A673 (cell line): ENCODE measurements around the gene TRABD. TPM values are rescaled to one million over a fixed set of nuclear protein-coding genes. Genes with fewer than 3 reads are reported as not detected.

Experiments
- BruUV-seq: library from RNA; stranded (reverse); fragments of 400-500 nt; replicated peaks from 2 replicates; lab custom pipeline; 2021; lab: Mats Ljungman, UMichigan
- CTCF ChIA-PET: fragments of 300-600 bp; sonication (Branson Sonifier 250); formaldehyde crosslinking; loops from one replicate; lab custom pipeline; 2022; ENCODE audit warnings: antibody characterized with exemption; lab: Charles Lee
- POLR2A ChIA-PET: fragments of 300-600 bp; sonication (Branson Sonifier 250); formaldehyde crosslinking; loops from one replicate; lab custom pipeline; 2022; ENCODE audit warnings: antibody characterized with exemption; ENCODE audit not compliant: low non-redundant PET; lab: Charles Lee
- DNase-seq: peaks from one replicate; pipeline ENCODE4 v3.0.0-alpha.2; 2015; ENCODE audit warnings: low spot score
- H3K27ac ChIP-seq: fragments of 200-600 bp; sonication (generic); 2 replicates; pipeline ENCODE4 v1.5.1; 2016; ENCODE audit warnings: mixed run types, low read depth, mild to moderate bottlenecking, mixed read lengths, antibody characterized with exemption, low read length; ENCODE audit not compliant: poor library complexity, severe bottlenecking
- H3K27me3 ChIP-seq: fragments of 200-600 bp; sonication (generic); replicated peaks from 2 replicates; pipeline ENCODE4 v1.6.1; 2017; ENCODE audit warnings: mixed run types, low read depth, mild to moderate bottlenecking, mixed read lengths, antibody characterized with exemption, low read length; ENCODE audit not compliant: insufficient read depth, poor library complexity
- H3K36me3 ChIP-seq: fragments of 200-600 bp; sonication (generic); 2 replicates; pipeline ENCODE4 v1.6.1; 2016; ENCODE audit warnings: mixed run types, mild to moderate bottlenecking, mixed read lengths, antibody characterized with exemption, low read length; ENCODE audit not compliant: insufficient read depth, poor library complexity, severe bottlenecking
- H3K4me1 ChIP-seq: fragments of 200-600 bp; sonication (generic); 2 replicates; pipeline ENCODE4 v1.6.1; 2017; ENCODE audit warnings: mixed run types, mild to moderate bottlenecking, mixed read lengths, antibody characterized with exemption, low read length; ENCODE audit not compliant: insufficient read depth, poor library complexity, severe bottlenecking
- H3K4me3 ChIP-seq: fragments of 200-600 bp; sonication (generic); 2 replicates; pipeline ENCODE4 v1.5.1; 2016; ENCODE audit warnings: low read depth, mixed run types, mild to moderate bottlenecking, mixed read lengths, low read length; ENCODE audit not compliant: poor library complexity, severe bottlenecking
- H3K9me3 ChIP-seq: fragments of 200-600 bp; sonication (generic); 2 replicates; pipeline ENCODE4 v1.6.1; 2016; ENCODE audit warnings: mixed run types, low read depth, mild to moderate bottlenecking, mixed read lengths, antibody characterized with exemption, low read length; ENCODE audit not compliant: poor library complexity, severe bottlenecking
- CTCF ChIP-seq: fragments of 300-800, 200-600 bp; sonication (generic); conservative IDR thresholded peaks from 2 replicates; pipeline ENCODE4 v1.5.1; 2017; ENCODE audit warnings: low read depth, mild to moderate bottlenecking, antibody characterized with exemption, low read length, moderate library complexity, mixed read lengths
- EZH2 ChIP-seq: fragments of 200-600 bp; sonication (generic); IDR thresholded peaks from 2 replicates; pipeline ENCODE4 v1.6.1; 2017; ENCODE audit warnings: borderline replicate concordance, low read depth, mild to moderate bottlenecking, mixed read lengths, antibody characterized with exemption, low read length; ENCODE audit not compliant: poor library complexity, severe bottlenecking
- intact Hi-C: fragments of 100-400 bp; cut with micrococcal nuclease; formaldehyde crosslinking; loops from one replicate; pipeline ENCODE4 v1.10.0; 2022; ENCODE audit not compliant: unreplicated experiment
- total RNA-seq: library from RNA; stranded (reverse); gene quantifications from 2 replicates; pipeline ENCODE4 v1.2.3, GENCODE V29; 2021

The TRABD gene
- total RNA-seq, 1 experiment from 2014 or later, result 63.9 TPM

GRCh38 chr22:50224071-50224470 is 38.4 kb downstream of the TRABD start:
- ChIA-PET POLR2A (no interaction called here), CTCF (no interaction called here)
- Histone ChIP-seq H3K4me3 (no peak overlapping the region), H3K27ac (no peak overlapping the region), H3K36me3 (peaks cover 42% of the 10 kb centered on the region), H3K9me3 (no peaks in the 10 kb centered on the region), H3K4me1 (peaks cover 8% of the 10 kb centered on the region), H3K27me3 (no peaks in the 10 kb centered on the region)
- no TSS peak for BruUV-seq
- intact Hi-C loops, result no loop called here
- DNase-seq, result no peak
- TF ChIP-seq CTCF (no peak), EZH2 (no peak)

GRCh38 chr22:50225200-50225969 is 39.7 kb downstream of the TRABD start:
- no peaks in the 10 kb centered on the region for H3K9me3 ChIP-seq
- POLR2A ChIA-PET, result no interaction called here
- intact Hi-C loops, result no loop called here
- TF ChIP-seq EZH2, result no peak
- no peak for TF ChIP-seq CTCF
- BruUV-seq, result no TSS peak
- H3K4me1 ChIP-seq, result no peaks in the 10 kb centered on the region
- CTCF ChIA-PET, result no interaction called here
- peaks cover 36% of the 10 kb centered on the region for H3K36me3 ChIP-seq
- no peak overlapping the region for H3K27ac ChIP-seq
- H3K27me3 ChIP-seq, result no peaks in the 10 kb centered on the region
- DNase-seq, result no peak
- H3K4me3 ChIP-seq, result no peak overlapping the region

- DNase-seq, result no peak
- intact Hi-C loops, result no loop called here
- no peaks in the 10 kb centered on the region for H3K9me3 ChIP-seq
- TF ChIP-seq CTCF (no peak), EZH2 (no peak)
- ChIA-PET CTCF (no interaction called here), POLR2A (no interaction called here)
- H3K27me3 ChIP-seq, result no peaks in the 10 kb centered on the region
- H3K4me3 ChIP-seq, result no peak overlapping the region
- H3K4me1 ChIP-seq, result no peaks in the 10 kb centered on the region
- H3K27ac ChIP-seq, result no peak overlapping the region
- BruUV-seq, result no TSS peak
- peaks cover 28% of the 10 kb centered on the region for H3K36me3 ChIP-seq
Measured at GRCh38 chr22:50226063-50226874, 40.6 kb downstream of the TRABD start.
